Erythroblast (primary cell): ENCODE results near the gene ADGRF1.
"Not testable (repeated sequence)": the region's sequence is repeated elsewhere in the genome, so short reads cannot be mapped to it uniquely, and the experiment has no call there.

Experiments used
- DNase-seq, 2 experiments: peaks; one replicate each; lab custom pipeline; 2025; lab: John Stamatoyannopoulos, UW
- GATA1 ChIP-seq: IDR thresholded peaks from 2 replicates; pipeline ENCODE4 v1.6.1; 2011; ENCODE audit warnings: low read depth, mild to moderate bottlenecking, control low read depth, low read length, moderate library complexity
- POLR2A ChIP-seq: IDR thresholded peaks from 2 replicates; pipeline ENCODE4 v1.6.1; 2011; ENCODE audit warnings: mild to moderate bottlenecking, low read length

ADGRF1 gene

DNA sequence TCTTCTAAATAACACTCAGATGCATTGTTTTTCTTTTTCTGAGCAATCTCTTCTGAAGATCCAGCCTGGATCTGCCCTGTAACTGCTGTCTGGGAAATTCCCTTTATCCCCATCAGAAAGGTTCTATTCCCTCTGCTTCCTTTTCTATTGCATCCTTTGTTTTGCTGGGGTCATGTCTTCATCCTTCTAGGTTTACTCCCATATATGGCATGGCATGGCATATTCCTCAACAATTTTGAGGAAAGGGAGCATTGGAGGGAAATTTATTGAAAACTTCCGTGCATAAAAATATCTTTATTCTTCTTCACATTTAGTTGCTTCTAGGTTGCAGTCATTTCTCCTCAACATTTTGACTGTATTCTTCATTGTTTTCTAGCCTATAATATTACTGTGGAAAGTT lies 47.2 kb downstream of the ADGRF1 start:
- TF ChIP-seq POLR2A (no peak), GATA1 (no peak)
- no peak for DNase-seq

DNA sequence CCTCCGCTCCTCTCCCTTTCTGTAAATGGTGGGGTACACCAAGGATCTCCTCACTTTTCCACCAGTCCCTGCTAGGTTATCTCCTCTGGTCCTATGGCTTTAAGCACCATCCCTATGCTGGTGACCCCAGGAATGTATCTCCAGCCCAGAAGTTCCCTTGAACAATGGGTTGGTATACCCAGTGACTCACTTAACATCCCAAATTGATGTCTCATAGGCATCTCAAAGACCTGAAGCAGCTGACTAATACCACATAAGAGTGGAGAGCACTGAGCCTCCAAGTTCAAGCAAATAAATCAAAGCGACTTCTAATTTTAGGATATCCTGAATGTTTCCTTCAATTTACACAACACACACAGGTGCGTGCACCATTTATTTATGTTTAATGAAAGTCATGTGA lies 48.3 kb downstream of the ADGRF1 start:
- TF ChIP-seq POLR2A (no peak), GATA1 (no peak)

GRCh38 chr6:46992391-46992790 lies 49.7 kb downstream of the ADGRF1 start:
- not testable (repeated sequence) for DNase-seq

More for the DNA sequence above, 48.3 kb downstream of the ADGRF1 start:
- DNase-seq = no peak

GRCh38 chr6:46990818-46991510 lies 51.2 kb downstream of the ADGRF1 start:
- peak; percentile 37 to 48 for DNase-seq

GRCh38 chr6:46990031-46990644 lies 52.0 kb downstream of the ADGRF1 start:
- no peak for TF ChIP-seq GATA1
- no peak for TF ChIP-seq POLR2A
- no peak for DNase-seq

- TF ChIP-seq POLR2A (no peak), GATA1 (no peak)
- DNase-seq = no peak
Measured at GRCh38 chr6:46989398-46989797, 52.7 kb downstream of the ADGRF1 start.

GRCh38 chr6:46985943-46986342 lies 56.2 kb downstream of the ADGRF1 start:
- DNase-seq = no peak
- TF ChIP-seq POLR2A (no peak), GATA1 (no peak)

GRCh38 chr6:46983007-46983411 lies 59.1 kb downstream of the ADGRF1 start:
- DNase-seq = no peak
- TF ChIP-seq POLR2A = no peak
- no peak for TF ChIP-seq GATA1

GRCh38 chr6:46979206-46979605 lies 62.9 kb downstream of the ADGRF1 start:
- no peak for DNase-seq
- no peak for TF ChIP-seq POLR2A
- no peak for TF ChIP-seq GATA1

DNA sequence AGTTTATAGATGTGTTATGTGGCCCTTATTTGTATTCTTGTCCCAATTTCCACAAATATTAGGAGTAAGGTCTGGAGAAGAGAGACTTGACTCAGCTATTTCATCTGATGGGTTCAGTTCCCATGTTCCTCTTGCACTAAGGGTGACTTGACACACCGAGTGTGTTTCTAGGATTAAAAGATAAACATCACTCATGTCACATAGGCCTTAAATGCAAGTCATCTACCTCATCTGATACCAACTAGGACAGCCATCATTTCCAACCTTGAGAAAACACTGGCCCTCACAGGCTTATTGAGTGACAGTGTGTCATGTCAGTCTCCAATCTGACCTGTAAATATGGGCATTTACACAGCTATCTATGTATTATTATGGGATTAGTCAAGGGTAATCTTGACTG lies 67.3 kb downstream of the ADGRF1 start:
- TF ChIP-seq POLR2A (no peak), GATA1 (no peak)
- DNase-seq = peak; percentile 13 to 19

DNA sequence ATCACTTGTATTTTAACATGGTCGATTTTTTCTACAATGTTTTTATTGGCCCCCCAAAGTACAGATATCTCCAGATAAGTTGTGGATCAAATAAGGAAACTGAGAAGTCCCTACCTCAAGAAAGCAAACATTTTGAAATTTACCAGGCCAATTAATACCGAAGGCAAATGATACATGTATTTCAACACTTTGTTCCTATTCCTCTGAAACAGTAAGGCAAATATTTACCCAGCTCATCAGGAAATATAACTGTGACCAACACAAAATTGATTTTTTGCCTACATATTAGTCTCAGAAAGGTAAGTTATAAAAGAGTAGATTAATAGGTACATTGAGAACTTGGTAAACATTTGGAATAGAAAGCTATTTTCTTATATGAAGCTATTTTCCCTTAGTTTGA lies 69.1 kb downstream of the ADGRF1 start:
- TF ChIP-seq GATA1 (no peak), POLR2A (no peak)
- no peak for DNase-seq

DNA sequence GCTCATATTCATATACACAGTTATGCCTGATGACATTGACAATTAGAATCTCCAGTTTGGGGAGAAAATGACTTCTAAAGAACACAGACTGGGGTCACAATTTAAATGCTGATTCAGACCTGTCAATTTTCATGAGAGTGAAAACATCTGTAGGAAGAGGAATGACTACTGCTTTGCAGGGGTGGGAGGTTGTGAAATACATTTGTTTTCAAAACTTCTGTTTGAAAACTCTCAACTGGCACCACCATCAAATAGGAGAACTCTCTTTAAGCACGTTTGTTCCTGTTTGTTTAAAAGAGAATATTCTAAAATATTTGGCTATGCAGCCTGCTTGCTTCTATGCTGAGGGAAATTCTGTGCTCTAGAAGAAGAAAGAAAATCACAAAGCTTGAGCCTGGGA lies 69.6 kb downstream of the ADGRF1 start:
- no peak for TF ChIP-seq GATA1
- TF ChIP-seq POLR2A = no peak
- no peak for DNase-seq

DNA sequence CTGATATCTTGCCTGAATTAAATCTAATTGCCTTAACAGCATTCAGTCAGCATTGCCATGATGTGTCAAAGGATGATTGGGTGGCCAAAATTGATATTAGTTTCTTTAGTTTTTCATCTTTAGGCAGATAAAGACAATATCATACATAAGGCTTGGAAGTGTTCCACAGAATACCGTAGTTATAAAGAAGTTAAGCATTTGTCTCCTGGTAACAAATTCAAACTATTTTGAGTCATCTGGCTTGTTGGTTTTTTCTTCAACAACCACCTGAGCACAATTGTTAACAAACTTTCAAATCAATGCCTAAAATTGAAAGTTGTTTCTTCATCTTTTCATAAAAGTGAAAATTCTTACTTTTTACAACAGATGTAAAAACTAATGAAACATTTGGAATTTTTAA lies 72.9 kb downstream of the ADGRF1 start:
- DNase-seq = no peak
- TF ChIP-seq POLR2A (no peak), GATA1 (no peak)

- TF ChIP-seq POLR2A (no peak), GATA1 (no peak)
- no peak for DNase-seq
Measured at GRCh38 chr6:46967826-46968349, 74.2 kb downstream of the ADGRF1 start.
